GM12874 (cell line): ENCODE data around the gene MIS18A.

Experiments used
- CTCF ChIP-seq: IDR thresholded peaks from 2 replicates; pipeline ENCODE4 v1.5.1; 2011; ENCODE audit warnings: low read depth, mild to moderate bottlenecking, control low read depth, low read length, moderate library complexity; ENCODE audit not compliant: insufficient read depth

The MIS18A gene

GRCh38 chr21:32303385-32303784, 24.5 kb upstream of the MIS18A start:
- no peak for TF ChIP-seq CTCF

GRCh38 chr21:32302560-32302959, 23.7 kb upstream of the MIS18A start:
- no peak for TF ChIP-seq CTCF

- no peak for TF ChIP-seq CTCF
Observed at GRCh38 chr21:32301596-32301995, 22.7 kb upstream of the MIS18A start.

GRCh38 chr21:32300117-32300681, 21.4 kb upstream of the MIS18A start:
- no peak for TF ChIP-seq CTCF

GRCh38 chr21:32299695-32300094, 20.8 kb upstream of the MIS18A start:
- TF ChIP-seq CTCF, result no peak

- no peak for TF ChIP-seq CTCF
Observed at GRCh38 chr21:32298658-32299081, 19.8 kb upstream of the MIS18A start, which contains the start of gene MRAP. MRAP (plus strand) TSS chr21:32298855; CDS start chr21:32298972, 117 bp downstream.

GRCh38 chr21:32298148-32298559, 19.3 kb upstream of the MIS18A start:
- TF ChIP-seq CTCF, result no peak
